Endometrial microvascular endothelial cells (primary cell): ENCODE measurements around the gene BBS5. TPM values are rescaled to one million over a fixed set of nuclear protein-coding genes. Genes with fewer than 3 reads are reported as not detected.
"Not testable (repeated sequence)": the region's sequence is repeated elsewhere in the genome, so short reads cannot be mapped to it uniquely, and the experiment has no call there.

Experiments
- in situ Hi-C: cut with HindIII; loops from 2 replicates; pipeline ENCODE4 v1.10.0; 2017; ENCODE audit warnings: low sequenced_read_pairs, low pct_unique_long_range_greater_than_20kb; ENCODE audit errors: inconsistent ontology term
- total RNA-seq: library from RNA; depleted of rRNA; stranded (reverse); fragments of >200 nt; gene quantifications from one replicate; pipeline ENCODE4 v1.2.3, GENCODE V29; 2015; ENCODE audit errors: inconsistent ontology term

Gene BBS5
- total RNA-seq, 1 donor from 2014 or later = 3.1 TPM

GRCh38 chr2:169523681-169524080, 44.4 kb downstream of the BBS5 start:
- in situ Hi-C loops = no loop called here

DNA sequence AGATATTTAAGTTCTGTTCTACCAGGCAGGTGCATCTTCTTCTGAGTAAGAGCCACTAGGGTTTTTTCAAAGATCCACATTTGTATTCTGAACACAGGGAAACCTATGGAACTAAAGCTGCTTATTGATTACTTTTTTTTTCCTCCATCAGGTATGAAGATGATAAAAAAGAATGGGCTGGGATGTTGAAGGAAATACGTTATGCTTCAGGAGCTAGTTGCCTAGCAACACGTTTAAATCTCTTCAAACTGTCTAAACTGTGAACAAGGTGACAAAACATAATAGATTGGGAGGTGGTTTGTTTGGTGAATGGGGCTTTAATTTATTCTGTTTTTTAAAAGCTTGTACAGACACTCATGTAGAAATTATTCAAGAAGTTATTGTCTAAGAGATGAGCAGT, 46.1 kb downstream of the BBS5 start:
- in situ Hi-C loops = no loop called here

GRCh38 chr2:169526451-169526850, 47.2 kb downstream of the BBS5 start:
- in situ Hi-C loops = no loop called here

- in situ Hi-C loops = no loop called here
Observed at GRCh38 chr2:169528271-169528701, 49.0 kb downstream of the BBS5 start.

DNA sequence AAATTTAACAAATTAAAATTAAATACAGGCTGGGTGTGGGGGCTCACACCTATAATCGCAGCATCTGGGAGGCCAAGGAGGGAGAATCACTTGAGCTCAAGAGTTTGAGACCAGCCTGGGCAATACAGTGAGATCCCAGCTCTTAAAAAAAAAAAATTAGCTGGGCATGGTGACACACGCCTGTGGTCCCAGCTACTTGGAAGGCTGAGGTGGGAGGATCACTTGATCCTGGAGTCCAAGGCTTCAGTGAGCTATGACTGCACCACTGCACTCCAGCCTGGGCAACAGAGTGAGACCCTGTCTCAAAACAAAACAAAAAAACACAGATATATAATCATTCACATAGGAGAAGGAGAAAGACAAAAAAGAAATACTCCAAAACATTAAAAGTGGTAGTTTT, 60.2 kb downstream of the BBS5 start:
- in situ Hi-C loops = not testable (repeated sequence)

DNA sequence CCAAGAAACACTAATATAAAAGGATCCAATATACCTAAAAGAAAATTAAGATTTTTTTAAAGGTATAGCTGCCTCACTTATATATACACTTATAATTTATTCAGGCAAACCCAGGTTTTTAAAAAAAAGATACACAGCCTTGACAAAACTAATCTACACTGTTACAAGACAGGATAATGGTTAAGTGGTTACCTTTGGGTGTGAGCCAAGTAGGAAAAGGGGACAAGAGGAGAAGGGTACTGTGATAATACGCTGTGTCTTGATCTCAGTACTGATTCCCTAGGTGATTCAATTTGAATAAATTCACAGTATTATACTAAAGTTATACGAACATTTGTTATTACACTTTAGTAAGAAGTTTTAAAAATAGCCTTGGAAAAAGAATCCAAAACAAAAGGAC, 60.9 kb downstream of the BBS5 start:
- in situ Hi-C loops = no loop called here

GRCh38 chr2:169542433-169542832, 63.1 kb downstream of the BBS5 start:
- in situ Hi-C loops = no loop called here

- in situ Hi-C loops = no loop called here
Observed at GRCh38 chr2:169546756-169547155, 67.5 kb downstream of the BBS5 start.

Other genes starting within 250 kb of the BBS5 start
- not detected for gene LRP2, start 117.0 kb upstream of the BBS5 start, total RNA-seq
- gene KLHL41, start 30.2 kb downstream of the BBS5 start, total RNA-seq = not detected
- gene FASTKD1, start 94.4 kb downstream of the BBS5 start, total RNA-seq = 24.0 TPM
- 18.2 TPM for gene PPIG, start 104.9 kb downstream of the BBS5 start, total RNA-seq
- gene CFAP210, start 214.9 kb downstream of the BBS5 start, total RNA-seq = not detected
- 0.19 TPM for gene PHOSPHO2, start 215.0 kb downstream of the BBS5 start, total RNA-seq